Fibroblast of villous mesenchyme (primary cell): Measurements from ENCODE around the gene ACOT11. TPM values are rescaled to one million over a fixed set of nuclear protein-coding genes. Genes with fewer than 3 reads are reported as not detected.
"Not testable (repeated sequence)": the region's sequence is repeated elsewhere in the genome, so short reads cannot be mapped to it uniquely, and the experiment has no call there.

Source experiments
- DNase-seq: peaks from one replicate; pipeline ENCODE4 v3.0.0-alpha.2; 2010; ENCODE audit warnings: low read depth
- H3K4me3 ChIP-seq: 2 replicates; pipeline ENCODE4 v1.5.1; 2011; ENCODE audit warnings: low read depth, mild to moderate bottlenecking, low read length
- total RNA-seq: library from RNA; depleted of rRNA; stranded (reverse); fragments of >200 nt; gene quantifications from 2 replicates; pipeline ENCODE4 v1.2.3, GENCODE V29; 2012
- TF ChIP-seq, protein P1 (sequence below): IDR thresholded peaks from 2 replicates; pipeline ENCODE4 v1.5.1; 2012; ENCODE audit warnings: low read depth, mild to moderate bottlenecking, low read length; ENCODE audit not compliant: insufficient read depth

ACOT11 gene
- total RNA-seq, 1 donor = 2.2 TPM

DNA sequence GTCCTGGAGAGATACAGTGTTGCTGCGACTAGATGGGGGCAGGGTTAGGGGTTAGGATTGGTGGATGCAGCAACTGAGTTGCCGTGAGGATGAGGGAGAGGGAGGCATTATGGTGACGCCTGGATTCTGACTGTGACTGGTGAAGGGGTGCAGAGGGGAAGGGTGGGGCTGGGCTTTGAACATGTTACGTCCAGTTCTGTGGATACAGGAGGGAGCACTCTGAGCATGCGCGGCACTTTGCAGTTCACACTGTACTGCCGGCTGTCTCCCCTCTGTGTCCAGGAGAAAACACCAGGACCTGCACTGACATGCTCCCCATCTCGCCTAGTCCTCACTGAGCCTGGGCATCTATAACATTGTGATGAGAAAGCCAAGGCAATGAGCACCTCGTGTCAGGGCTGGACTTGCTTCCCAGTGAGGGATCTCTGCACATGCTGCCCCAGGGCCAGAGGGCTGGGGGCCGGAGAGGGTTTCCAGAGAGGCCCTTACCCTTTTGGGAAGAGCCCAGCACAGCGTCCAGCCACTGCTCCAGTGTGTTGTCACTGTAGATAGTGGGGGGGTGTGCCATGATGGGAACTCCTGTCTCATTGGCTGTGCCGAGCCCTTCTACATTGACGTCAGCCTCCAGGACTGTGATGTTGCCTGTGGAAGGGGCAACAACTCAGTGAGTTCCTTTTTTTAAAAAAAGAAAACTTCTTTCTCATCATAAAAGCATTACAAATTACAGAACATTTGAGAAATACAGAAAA lies 67.7 kb downstream of the ACOT11 start:
- TF ChIP-seq, protein P1, sequence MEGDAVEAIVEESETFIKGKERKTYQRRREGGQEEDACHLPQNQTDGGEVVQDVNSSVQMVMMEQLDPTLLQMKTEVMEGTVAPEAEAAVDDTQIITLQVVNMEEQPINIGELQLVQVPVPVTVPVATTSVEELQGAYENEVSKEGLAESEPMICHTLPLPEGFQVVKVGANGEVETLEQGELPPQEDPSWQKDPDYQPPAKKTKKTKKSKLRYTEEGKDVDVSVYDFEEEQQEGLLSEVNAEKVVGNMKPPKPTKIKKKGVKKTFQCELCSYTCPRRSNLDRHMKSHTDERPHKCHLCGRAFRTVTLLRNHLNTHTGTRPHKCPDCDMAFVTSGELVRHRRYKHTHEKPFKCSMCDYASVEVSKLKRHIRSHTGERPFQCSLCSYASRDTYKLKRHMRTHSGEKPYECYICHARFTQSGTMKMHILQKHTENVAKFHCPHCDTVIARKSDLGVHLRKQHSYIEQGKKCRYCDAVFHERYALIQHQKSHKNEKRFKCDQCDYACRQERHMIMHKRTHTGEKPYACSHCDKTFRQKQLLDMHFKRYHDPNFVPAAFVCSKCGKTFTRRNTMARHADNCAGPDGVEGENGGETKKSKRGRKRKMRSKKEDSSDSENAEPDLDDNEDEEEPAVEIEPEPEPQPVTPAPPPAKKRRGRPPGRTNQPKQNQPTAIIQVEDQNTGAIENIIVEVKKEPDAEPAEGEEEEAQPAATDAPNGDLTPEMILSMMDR = no peak
- no peak for DNase-seq
- no peak overlapping the region for H3K4me3 ChIP-seq

DNA sequence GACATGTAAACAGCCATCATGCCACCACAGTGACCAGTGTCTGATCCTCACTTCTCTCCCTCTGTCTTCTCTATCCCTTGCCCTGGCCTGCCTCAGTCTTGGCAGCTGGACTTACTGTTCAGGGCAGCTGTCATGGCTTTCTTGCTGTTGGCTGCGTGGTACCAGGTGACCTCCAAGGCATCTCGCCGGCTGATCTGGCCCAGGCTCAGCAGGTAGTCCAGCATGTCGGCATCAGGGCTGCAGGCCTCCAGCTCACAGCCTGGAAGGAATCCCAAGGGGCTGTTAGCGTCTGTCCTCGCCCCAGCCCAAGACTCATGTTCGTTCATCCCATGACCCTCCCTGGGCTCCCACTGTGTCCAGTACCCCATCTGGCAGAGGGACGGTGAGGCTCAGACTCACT lies 71.7 kb downstream of the ACOT11 start:
- no peak overlapping the region for H3K4me3 ChIP-seq
- DNase-seq = no peak
- TF ChIP-seq, protein P1 = no peak

DNA sequence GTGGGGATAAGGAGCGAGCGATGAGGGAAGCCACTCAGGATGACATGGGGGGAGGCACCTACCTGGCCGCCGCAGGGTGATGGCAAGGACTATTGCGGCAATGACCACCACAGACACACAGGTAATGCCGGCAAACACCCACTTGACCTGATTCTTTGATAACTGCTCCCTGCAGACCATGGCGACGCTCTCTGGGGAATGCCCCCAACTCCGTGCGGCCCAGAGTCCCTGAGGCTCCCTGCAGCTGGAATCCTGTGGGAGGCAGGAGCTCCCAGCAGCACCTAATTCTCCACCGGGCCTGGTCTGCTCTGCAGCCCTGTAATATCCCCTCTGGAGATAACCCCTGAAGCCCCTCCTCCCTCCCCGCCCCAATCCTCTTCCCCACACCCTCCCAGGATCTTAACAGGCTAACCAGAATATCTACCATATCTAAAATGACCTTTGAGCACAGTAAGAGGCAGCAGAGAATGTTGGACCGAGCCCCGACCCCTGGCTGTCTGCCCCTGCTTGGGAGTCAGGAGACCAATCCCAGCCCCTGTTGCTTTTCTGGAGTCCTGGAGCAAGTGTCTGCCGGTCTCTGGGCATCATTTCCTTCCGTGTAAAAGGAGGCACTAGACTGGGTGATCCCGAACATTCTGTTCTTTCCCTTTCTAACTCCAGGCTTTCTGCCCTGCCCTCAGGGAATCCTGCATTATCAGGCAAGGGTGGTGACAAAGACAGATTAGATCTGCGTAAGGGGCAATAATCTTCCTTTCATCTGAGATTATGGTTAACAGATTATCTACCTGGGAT lies 75.4 kb downstream of the ACOT11 start, which contains the start of gene FAM151A:
Gene FAM151A (minus strand): TSS at position 310 of the 792 bp plus-strand sequence. CDS start 130 bp downstream, at position 180.
- TF ChIP-seq, protein P1 = no peak
- H3K4me3 ChIP-seq = no peak within 1 kb of the TSS
- no peak for DNase-seq

DNA sequence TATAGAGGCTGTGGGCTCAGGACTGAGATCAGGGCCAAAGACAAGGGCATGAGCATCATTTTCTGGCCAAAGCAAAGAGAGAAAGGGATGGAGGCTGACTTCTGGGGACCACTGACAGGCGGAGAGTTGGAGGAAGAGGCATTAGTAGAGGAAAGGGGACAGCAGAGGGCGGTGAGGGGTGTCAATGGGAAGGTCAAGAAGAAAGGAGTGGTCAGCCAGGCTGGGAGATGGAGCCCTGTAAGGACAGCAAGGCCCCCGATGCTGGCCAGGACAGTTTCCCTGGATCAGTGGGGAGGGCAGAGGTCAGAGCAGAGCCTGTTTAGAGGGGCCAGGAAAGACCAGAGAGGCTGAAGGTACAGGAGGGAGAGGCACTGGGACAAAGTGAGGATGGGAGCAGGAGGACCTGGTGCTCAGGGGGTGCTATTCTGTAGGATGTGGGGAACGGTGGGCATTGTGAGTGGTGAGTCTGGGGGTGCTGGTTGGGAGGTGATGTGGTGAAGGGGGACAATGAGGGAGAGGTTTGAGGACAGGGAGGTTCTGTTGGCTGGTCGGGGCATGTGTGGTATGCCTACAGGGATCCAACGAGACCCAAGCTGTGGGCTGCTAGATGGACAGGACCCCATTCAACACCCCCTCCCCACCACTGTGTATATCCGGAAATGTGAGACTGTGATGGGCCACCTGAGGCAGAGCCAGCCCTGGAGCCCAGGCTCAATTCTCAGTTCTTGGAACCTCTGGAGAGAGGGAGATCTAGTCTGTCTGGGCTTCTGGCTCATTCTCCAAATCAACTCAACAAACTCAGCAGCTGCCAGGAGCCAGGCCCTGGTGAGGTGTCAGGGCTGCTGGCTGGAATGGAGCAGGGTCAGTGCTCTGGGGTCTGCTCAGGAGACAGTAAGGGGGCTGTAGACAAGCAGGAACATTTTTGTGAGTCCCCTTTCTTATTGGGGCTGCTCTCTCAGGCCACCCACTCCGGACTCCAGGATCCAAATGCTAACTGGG lies 76.7 kb downstream of the ACOT11 start:
- DNase-seq = no peak
- TF ChIP-seq, protein P1 = no peak
- H3K4me3 ChIP-seq = no peak overlapping the region

DNA sequence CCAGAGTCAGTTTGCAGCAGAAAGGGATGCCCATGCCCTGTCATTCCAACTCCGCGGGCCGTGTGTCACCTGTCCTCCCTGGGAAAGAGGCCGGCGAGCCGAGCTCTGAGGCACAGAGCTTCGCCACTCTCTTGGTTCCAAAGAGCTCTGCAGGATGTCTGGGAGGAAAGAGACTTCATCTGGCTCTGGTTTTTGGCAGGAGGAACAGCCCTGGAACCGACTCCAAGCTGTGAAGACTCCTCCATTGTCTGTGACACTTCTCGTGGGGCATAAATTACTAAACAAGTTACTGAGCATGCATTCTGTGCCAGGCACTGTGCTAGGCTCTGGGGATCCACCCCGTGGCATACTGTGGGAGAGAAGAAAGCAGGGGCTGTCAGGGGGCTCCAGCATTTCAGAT lies 79.2 kb downstream of the ACOT11 start:
- H3K4me3 ChIP-seq = no peak overlapping the region
- no peak for DNase-seq
- TF ChIP-seq, protein P1 = no peak

DNA sequence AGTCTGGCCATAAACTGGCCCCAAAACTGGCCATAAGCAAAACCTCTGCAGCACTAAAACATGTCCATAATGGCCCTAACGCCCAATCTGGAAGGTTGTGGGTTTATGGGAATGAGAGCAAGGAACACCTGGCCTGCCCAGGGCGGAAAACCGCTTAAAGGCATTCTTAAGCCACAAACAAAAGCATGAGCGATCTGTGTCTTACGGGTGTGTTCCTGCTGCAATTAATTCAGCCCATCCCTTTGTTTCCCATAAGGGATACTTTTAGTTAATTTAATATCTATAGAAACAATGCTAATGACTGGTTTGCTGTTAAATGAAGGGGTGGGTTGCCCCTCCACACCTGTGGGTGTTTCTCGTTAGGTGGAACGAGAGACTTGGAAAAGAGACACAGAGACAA lies 87.8 kb downstream of the ACOT11 start:
- not testable (repeated sequence) for H3K4me3 ChIP-seq, DNase-seq

DNA sequence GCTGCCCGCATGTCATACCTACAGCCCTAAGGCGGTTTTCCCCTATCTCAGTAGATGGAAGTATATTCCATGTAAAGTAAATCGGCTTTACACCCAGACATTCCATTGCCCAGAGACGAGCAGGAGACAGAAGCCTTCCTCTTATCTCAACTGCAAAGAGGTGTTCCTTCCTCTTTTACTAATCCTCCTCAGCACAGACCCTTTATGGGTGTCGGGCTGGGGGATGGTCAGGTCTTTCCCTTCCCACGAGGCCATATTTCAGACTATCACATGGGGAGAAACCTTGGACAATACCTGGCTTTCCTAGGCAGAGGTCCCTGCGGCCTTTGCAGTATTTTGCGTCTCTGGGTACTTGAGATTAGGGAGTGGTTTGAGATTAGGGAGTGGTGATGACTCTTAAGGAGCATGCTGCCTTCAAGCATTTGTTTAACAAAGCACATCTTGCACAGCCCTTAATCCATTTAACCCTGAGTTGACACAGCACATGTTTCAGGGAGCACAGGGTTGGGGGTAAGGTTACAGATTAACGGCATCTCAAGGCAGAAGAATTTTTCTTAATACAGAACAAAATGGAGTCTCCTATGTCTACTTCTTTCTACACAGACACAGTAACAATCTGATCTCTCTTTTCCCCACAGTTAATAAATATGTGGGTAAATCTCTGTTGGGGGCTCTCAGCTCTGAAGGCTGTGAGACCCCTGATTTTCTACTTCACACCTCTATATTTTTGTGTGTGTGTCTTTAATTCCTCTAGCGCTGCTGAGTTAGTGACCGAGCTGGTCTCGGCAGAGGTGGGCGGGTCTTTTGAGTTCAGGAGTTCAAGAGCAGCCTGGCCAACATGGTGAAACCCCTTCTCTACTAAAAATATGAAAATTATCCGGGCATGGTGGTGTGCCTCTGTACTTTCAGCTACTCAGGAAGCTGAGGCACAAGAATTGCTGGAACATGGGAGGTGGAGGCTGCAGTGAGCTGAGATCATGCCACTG lies 88.7 kb downstream of the ACOT11 start:
- H3K4me3 ChIP-seq, DNase-seq: not testable (repeated sequence)
